Lower lobe of right lung (tissue), 2 donors: ENCODE data around the gene CACNA1B. TPM values are rescaled to one million over a fixed set of nuclear protein-coding genes. Genes with fewer than 3 reads are reported as not detected.

Experiments used
- ATAC-seq, 2 donors: fragments of 200-7000 bp; cut with Tn5 transposase; one replicate each; pipeline ENCODE4 v1.9.1; 2020 to 2022; ENCODE audit warnings: mild to moderate bottlenecking in 2 of 2, moderate library complexity in 2 of 2
- DNase-seq: peaks from one replicate; pipeline ENCODE4 v3.0.0-alpha.2; 2020
- H3K27ac ChIP-seq: fragments of 200-600 bp; one replicate; pipeline ENCODE4 v1.8.0; 2022
- H3K27me3 ChIP-seq: fragments of 200-600 bp; one replicate; pipeline ENCODE4 v1.8.0; 2022; ENCODE audit warnings: low read depth
- H3K36me3 ChIP-seq: fragments of 200-600 bp; one replicate; pipeline ENCODE4 v1.8.0; 2022; ENCODE audit warnings: mild to moderate bottlenecking
- H3K4me1 ChIP-seq: fragments of 200-600 bp; one replicate; pipeline ENCODE4 v1.8.0; 2022
- H3K4me3 ChIP-seq: fragments of 200-600 bp; one replicate; pipeline ENCODE4 v1.8.0; 2022; ENCODE audit warnings: mild to moderate bottlenecking
- H3K9me3 ChIP-seq: fragments of 200-600 bp; one replicate; pipeline ENCODE4 v1.8.0; 2022
- CTCF ChIP-seq: fragments of 200-600 bp; IDR thresholded peaks from one replicate; pipeline ENCODE4 v1.8.0; 2022; ENCODE audit warnings: antibody characterized with exemption, mild to moderate bottlenecking
- intact Hi-C: fragments of 100-400 bp; cut with DNase I; formaldehyde crosslinking; loops from one replicate; pipeline ENCODE4 v1.11.0; 2022
- total RNA-seq: library from RNA; stranded (reverse); fragmentation: NEBNext Ultra II Directional; extraction: Animal tissue kit (Norgen Biotek cat#: 25700); gene quantifications from one replicate; pipeline ENCODE4 v1.2.1, GENCODE V29; 2021
- donor health status: DM: no; HTN: yes; CAD: no; lungs with severe emphysema.

Gene CACNA1B
- total RNA-seq, 1 donor from 2014 or later = 0.06 TPM

DNA sequence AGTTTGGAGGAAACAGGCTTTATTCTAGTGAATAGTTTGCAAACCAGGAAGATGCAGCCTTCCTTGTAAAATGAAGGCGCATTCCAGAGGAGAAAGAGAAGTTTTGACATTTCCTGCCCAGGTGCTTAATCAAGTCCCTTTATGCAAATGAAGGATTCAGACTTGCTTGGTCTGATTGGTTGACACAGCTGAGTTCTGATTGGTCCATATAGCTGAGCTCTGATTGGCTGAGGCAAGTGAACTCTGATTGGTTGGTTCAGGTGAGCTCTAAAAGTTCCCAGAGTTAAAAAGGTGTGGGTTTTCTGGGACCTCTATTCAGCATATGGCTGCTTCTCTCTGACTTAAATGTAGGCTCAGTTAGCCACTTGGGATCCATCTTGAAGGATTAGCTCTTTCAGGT lies 151.0 kb downstream of the CACNA1B start:
- Histone ChIP-seq H3K27me3 (peaks cover 41% of the 10 kb centered on the region), H3K27ac (no peak overlapping the region), H3K4me1 (no peaks in the 10 kb centered on the region), H3K36me3 (no peaks in the 10 kb centered on the region), H3K4me3 (no peak overlapping the region), H3K9me3 (no peaks in the 10 kb centered on the region)
- no peak for DNase-seq
- ATAC-seq = no peak
- intact Hi-C loops = no loop called here
- TF ChIP-seq CTCF = no peak

GRCh38 chr9:138031186-138031585 lies 153.6 kb downstream of the CACNA1B start:
- no peaks in the 10 kb centered on the region for H3K9me3 ChIP-seq
- intact Hi-C loops = no loop called here
- DNase-seq (no peak), ATAC-seq (no peak)
- no peak overlapping the region for H3K27ac ChIP-seq
- H3K4me3 ChIP-seq = no peak overlapping the region
- no peaks in the 10 kb centered on the region for H3K36me3 ChIP-seq
- no peaks in the 10 kb centered on the region for H3K4me1 ChIP-seq
- TF ChIP-seq CTCF = no peak
- peaks cover 21% of the 10 kb centered on the region for H3K27me3 ChIP-seq

DNA sequence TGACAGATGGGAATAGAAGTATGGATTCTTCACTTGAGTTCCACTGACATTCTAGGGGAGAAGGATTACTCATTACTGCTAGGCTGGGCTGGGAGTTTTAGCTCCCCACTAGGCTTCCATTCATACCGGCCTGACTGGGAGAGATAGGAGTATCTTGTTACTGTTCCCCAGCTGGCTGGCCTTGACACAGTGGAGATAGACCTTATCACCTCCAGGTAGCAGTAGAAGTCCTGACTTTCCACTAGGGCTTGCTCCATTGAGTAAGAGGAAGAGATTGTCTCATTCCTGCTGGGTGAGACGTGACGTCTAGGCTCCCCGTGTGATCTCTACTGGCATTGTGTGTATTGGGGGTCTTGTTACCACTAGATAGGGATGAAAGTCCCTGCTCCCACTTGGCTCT lies 156.4 kb downstream of the CACNA1B start:
- no peak overlapping the region for H3K4me3 ChIP-seq
- no peaks in the 10 kb centered on the region for H3K9me3 ChIP-seq
- no peak for DNase-seq
- intact Hi-C loops = no loop called here
- H3K4me1 ChIP-seq = no peaks in the 10 kb centered on the region
- H3K27me3 ChIP-seq = peaks cover 10% of the 10 kb centered on the region
- ATAC-seq = no peak
- H3K36me3 ChIP-seq = no peaks in the 10 kb centered on the region
- TF ChIP-seq CTCF = no peak
- no peak overlapping the region for H3K27ac ChIP-seq

GRCh38 chr9:138037140-138037539 lies 159.6 kb downstream of the CACNA1B start:
- Histone ChIP-seq H3K27ac (no peak overlapping the region), H3K36me3 (no peaks in the 10 kb centered on the region), H3K4me3 (no peak overlapping the region), H3K9me3 (no peaks in the 10 kb centered on the region), H3K4me1 (no peaks in the 10 kb centered on the region), H3K27me3 (peaks cover 16% of the 10 kb centered on the region)
- intact Hi-C loops = no loop called here
- ATAC-seq = no peak
- no peak for DNase-seq
- no peak for TF ChIP-seq CTCF

DNA sequence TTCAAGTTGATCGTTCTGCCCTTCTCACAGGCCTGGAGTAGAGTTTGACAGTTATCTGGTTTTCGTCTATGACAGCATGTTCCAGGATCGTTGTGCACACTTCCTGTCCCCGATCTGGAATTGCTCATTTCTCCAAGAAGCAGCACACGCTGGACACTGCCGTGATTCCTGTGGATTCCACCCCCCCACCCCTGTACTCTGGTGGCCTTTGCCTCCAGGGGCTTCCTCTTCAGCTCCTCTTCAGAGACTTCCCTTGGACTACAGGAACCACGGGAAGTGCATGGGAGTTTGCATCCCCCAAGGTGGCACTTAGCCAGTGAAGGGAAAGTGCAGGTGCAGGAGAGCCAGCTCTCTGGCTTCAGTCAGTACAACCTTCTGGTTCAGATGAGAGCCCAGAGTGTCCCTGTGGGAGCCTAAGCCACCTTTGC lies 160.7 kb downstream of the CACNA1B start:
- Histone ChIP-seq H3K36me3 (no peaks in the 10 kb centered on the region), H3K27ac (no peak overlapping the region), H3K27me3 (peaks cover 18% of the 10 kb centered on the region), H3K9me3 (no peaks in the 10 kb centered on the region), H3K4me1 (no peaks in the 10 kb centered on the region), H3K4me3 (no peak overlapping the region)
- TF ChIP-seq CTCF = no peak
- no peak for ATAC-seq
- DNase-seq = no peak
- intact Hi-C loops = no loop called here
